GM19397 (cell line): ENCODE data around the gene MPHOSPH10.
A peak's percentile ranks its signal among the peaks of the same experiment; 100 is the strongest.
"Not testable (repeated sequence)": the region's sequence is repeated elsewhere in the genome, so short reads cannot be mapped to it uniquely, and the experiment has no call there.

Experiments
- ATAC-seq: cut with Tn5 transposase; IDR thresholded peaks from one replicate; pipeline ENCODE4 v1.9.1; 2021; ENCODE audit warnings: mild to moderate bottlenecking, moderate library complexity; ENCODE audit not compliant: unreplicated experiment

Gene MPHOSPH10

GRCh38 chr2:71122387-71123298 lies 7.8 kb upstream of the MPHOSPH10 start:
- ATAC-seq, result no peak

- ATAC-seq, result no peak
Measured at GRCh38 chr2:71125506-71126294, 4.7 kb upstream of the MPHOSPH10 start.

DNA sequence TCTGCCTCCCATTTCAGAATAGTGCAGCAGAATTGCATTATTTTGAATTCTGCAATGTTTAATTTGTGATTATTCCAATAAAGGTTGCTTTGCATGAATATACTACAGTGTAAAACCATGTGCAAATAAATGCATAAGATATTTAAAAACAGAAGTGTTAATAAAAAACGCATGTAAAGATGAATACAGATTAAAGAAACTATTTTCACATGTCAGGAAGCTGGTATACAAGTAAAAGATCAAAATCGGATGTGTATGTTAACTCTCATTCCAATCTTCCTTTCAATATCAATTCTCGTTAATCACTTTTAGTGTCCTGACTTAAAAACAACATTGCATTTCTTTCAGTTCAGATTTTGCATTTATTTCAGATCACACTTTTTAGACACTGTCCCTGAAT lies 3.5 kb upstream of the MPHOSPH10 start:
- no peak for ATAC-seq

DNA sequence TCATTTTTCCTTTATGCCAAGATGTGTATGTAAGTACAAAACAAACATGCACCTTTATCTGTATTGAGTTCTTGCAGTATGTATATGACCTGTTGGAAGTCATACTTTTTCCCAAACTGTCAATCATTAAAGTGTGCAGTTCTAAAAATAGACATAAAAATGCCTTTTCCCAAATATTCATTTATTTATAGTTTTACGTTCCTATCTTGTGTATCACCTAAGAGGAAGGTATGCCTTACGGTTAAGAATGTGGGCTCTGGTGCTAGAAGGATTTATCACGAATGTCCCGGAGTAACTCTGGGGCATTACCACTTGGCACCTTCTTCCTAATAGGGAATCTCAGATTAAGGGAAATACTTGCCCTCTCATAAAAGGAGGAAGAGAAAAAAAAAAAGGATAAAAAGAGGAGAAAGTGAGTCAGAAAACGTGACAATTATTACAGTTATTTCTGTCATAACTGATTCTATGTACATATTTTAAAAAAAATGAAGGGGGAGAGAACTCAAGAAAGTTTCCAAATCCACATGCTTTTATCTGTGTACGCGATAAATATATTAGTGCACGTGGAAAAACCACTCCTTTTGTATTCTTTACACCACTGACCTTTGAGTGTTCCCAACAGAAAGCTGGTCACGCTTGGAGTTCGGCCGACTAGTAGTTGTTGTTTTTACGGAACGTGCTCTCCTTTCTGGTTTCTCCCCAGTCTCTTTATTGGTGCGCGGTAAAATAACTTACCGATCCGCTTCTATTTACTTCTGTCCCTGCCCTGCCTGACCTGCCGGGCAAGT lies 1.1 kb upstream of the MPHOSPH10 start:
- no peak for ATAC-seq

- peak; percentile 43 for ATAC-seq
Measured at GRCh38 chr2:71129902-71130151, 607 bp upstream of the MPHOSPH10 start.

- ATAC-seq, result no peak
Measured at GRCh38 chr2:71130905-71131244, 441 bp downstream of the MPHOSPH10 start.

- not testable (repeated sequence) for ATAC-seq
Measured at GRCh38 chr2:71131387-71132166, 1.1 kb downstream of the MPHOSPH10 start.

DNA sequence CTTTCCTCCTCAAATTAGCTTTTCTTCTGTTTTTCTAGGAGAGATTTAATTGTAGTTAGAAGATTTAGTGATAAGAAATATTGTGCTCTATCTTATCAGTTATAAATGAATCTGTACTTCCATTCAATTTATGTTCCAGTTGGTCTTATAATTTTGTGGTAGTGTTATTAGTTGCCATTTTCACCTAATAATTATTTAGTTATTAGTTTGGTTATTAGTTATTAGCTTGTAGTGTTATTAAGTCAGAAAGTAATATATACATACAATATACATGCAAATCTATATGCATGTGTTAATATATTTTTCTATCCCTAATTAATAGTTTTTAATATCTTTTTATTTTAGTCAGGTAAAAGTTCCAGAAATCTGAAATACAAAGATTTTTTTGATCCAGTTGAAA lies 3.2 kb downstream of the MPHOSPH10 start:
- ATAC-seq, result no peak

DNA sequence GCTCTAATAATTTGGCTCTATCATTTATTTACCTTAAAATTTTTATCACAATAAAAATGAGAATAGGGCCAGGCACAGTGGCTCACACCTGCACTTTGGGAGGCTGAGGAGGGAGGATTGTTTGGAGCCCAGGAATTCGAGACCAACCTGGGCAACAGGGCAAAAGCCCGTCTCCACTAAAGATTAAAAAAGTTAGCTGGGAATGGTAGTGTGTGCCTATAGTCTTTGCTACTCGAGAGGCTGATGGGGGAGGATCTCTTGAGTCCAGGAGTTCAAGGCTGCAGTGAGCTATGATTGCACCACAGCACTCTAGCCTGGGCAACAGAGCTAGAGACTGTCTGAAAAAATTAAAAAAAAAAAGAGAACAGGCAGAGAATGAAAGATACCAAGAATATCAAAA lies 5.7 kb downstream of the MPHOSPH10 start:
- ATAC-seq, result no peak

GRCh38 chr2:71143782-71144181 lies 13.3 kb downstream of the MPHOSPH10 start:
- ATAC-seq, result no peak

GRCh38 chr2:71148506-71149063 lies 18.2 kb downstream of the MPHOSPH10 start:
- no peak for ATAC-seq

DNA sequence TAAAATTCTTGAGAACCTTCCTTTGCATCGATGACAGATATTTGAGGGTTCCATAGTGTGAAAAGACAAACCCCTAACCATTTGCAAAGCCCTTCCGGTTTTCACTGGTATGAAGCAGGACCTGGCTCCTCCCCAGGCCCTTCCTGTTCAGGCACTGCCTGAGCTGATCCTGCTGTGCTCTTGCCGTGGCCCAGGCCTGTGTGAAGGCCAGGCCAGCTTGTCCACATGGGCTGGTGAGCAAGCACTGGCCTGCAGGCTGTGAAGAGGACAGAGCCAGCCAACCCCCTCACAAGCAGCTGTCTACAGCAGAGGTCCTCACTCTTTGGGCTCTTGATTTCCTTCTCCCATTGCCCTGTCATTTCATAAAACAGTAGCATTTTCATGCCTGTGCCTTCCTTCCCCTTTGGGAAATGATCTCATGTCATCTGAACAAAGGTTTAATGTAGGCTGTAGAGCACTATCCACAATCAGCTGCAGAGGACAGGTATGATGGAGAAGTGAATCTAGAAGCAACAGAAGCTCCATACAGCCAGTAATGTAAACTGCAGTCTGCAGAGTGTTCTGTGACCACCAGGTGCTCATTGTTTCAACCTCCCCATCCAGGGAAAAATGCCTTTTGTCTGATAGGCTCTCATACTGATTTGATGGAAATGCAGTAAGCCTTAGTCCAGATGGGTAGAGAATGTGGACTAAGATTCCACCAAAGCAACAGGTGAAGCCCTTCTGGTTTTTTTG lies 19.8 kb downstream of the MPHOSPH10 start:
- ATAC-seq, result no peak

- no peak for ATAC-seq
Measured at GRCh38 chr2:71151620-71152019, 21.2 kb downstream of the MPHOSPH10 start.

- no peak for ATAC-seq
Measured at GRCh38 chr2:71153585-71154224, 23.3 kb downstream of the MPHOSPH10 start.

- ATAC-seq, result no peak
Measured at GRCh38 chr2:71154279-71154678, 23.8 kb downstream of the MPHOSPH10 start.

DNA sequence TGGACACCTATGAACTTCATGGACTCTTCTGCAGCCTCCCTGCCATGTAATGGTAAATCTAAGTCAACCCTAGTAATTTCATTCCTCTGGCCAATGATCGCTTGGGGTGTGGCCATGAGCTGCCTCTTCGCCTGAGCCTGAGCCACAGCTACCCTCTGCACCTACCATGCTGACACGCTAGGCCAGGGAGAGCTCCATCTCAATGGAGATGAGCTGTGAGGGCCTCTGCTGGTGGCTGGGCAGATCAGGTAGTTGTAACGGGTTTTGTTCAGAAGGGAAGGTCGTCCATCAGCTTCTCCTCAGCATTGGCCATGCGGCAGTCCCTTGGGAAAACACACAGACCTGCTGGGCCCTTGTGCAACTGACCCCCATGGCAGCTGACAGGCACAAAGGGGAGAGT lies 24.4 kb downstream of the MPHOSPH10 start:
- ATAC-seq, result no peak

GRCh38 chr2:71155846-71156245 lies 25.4 kb downstream of the MPHOSPH10 start:
- no peak for ATAC-seq

GRCh38 chr2:71156573-71156972 lies 26.1 kb downstream of the MPHOSPH10 start:
- no peak for ATAC-seq

DNA sequence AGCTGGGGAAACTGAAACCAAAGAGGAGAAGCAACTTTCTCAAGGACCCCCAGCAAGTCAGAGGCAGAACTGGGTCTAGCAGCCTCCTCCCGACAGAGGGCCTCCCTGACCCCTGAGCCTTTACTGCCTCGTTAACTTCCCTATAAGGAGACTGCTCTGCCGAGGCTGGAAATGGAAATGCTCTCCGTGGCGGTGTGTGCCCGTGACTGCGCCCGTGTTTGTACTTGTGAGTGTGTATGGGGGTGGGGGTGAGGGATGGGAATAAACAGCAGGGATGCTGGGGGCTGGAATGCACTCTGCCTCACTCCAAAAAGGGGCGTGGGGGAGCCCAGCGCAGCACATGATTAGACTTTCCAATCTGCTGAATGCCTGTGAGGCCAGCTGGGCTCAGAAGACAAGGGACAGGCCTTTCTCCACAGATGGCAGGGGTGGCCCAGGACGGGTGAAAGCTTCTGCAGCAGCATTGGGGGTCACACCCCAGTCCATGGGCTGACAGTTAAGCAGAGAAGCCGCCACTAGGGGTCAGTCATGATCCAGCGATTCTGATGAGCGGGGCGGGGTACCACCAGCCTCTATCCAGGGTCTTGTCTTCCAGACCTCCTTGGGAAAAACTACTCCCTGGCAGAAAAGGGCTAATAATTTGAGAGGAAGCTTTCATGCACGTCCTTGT lies 26.8 kb downstream of the MPHOSPH10 start:
- ATAC-seq, result no peak
